Measurements from ENCODE around the gene POMP.
A peak's percentile ranks its signal among the peaks of the same experiment; 100 is the strongest.

POMP gene, protein sequence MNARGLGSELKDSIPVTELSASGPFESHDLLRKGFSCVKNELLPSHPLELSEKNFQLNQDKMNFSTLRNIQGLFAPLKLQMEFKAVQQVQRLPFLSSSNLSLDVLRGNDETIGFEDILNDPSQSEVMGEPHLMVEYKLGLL

DNA sequence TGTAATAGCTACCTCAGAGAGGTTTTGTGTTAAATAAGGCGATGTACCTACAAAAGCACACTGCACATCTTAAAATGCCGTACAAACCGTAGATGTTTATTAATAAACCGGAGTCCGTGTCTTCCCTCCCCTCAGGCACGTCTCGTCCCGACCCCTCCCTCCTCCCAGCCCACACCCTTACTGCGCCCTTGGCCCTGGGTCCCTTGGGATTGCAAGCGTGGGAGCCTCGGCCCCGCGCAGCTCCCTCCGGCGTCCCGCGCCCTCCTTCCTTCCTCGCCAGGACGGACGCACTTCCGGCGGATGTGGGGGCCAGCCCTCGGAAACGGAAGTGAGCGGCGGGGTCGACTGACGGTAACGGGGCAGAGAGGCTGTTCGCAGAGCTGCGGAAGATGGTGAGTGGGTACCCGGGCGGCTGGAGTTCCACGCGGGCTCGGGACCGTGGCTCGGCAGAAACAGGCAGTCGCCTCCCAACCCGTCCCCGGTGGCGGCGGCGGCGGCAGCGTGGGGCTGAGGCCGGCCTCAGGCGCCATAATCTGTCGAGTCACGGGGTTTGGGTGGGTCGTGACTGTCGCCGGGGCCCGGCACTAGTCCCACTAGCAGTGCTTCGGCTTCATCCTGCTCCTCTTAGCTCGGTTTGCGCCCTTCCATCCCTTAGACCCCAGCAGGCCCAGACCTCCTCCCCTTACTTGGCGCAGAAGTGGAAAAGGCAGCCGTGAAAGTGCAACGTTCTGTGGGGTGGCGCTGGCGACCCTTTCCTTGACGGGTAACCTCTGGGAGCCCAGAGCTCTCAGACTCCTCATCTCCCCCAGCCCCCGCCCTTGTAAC lies at the start of gene POMP:
TSS of gene POMP (plus strand) at position 335 of the 825 bp plus-strand sequence. CDS start at position 390, 55 bp downstream.
- Histone ChIP-seq H3K4me3 (ENCODE audit: low read length) (peak within 1 kb of the TSS; percentile 94), H3K79me2 (ENCODE audit: low read length) (peaks cover 87% of the 10 kb centered on the region), H2AFZ (ENCODE audit: low read depth, low read length) (peak within 1 kb of the TSS; percentile 68), H3K27me3 (ENCODE audit: low read depth, low read length) (no peaks in the 10 kb centered on the region), H4K20me1 (ENCODE audit: insufficient read depth, low read length) (peaks cover 34% of the 10 kb centered on the region), H3K27ac (ENCODE audit: low read length) (peak within 1 kb of the TSS; percentile 80), H3K4me2 (ENCODE audit: low read length) (peak within 1 kb of the TSS; percentile 92), H3K36me3 (replicated peaks; ENCODE audit: low read depth, low read length) (peaks cover 37% of the 10 kb centered on the region), H3K9me3 (ENCODE audit: insufficient read depth, low read length) (no peaks in the 10 kb centered on the region), H3K4me1 (ENCODE audit: low read length) (peaks cover 18% of the 10 kb centered on the region), H3K9ac (ENCODE audit: low read length) (peak within 1 kb of the TSS; percentile 99)
- no peak for TF ChIP-seq EZH2phosphoT487 (IDR thresholded peaks at IDR 0.05; ENCODE audit: low read depth)
- TF ChIP-seq, protein P1, sequence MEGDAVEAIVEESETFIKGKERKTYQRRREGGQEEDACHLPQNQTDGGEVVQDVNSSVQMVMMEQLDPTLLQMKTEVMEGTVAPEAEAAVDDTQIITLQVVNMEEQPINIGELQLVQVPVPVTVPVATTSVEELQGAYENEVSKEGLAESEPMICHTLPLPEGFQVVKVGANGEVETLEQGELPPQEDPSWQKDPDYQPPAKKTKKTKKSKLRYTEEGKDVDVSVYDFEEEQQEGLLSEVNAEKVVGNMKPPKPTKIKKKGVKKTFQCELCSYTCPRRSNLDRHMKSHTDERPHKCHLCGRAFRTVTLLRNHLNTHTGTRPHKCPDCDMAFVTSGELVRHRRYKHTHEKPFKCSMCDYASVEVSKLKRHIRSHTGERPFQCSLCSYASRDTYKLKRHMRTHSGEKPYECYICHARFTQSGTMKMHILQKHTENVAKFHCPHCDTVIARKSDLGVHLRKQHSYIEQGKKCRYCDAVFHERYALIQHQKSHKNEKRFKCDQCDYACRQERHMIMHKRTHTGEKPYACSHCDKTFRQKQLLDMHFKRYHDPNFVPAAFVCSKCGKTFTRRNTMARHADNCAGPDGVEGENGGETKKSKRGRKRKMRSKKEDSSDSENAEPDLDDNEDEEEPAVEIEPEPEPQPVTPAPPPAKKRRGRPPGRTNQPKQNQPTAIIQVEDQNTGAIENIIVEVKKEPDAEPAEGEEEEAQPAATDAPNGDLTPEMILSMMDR (IDR thresholded peaks at IDR 0.05; ENCODE audit: low read depth, low read length): peak; percentile 30

DNA sequence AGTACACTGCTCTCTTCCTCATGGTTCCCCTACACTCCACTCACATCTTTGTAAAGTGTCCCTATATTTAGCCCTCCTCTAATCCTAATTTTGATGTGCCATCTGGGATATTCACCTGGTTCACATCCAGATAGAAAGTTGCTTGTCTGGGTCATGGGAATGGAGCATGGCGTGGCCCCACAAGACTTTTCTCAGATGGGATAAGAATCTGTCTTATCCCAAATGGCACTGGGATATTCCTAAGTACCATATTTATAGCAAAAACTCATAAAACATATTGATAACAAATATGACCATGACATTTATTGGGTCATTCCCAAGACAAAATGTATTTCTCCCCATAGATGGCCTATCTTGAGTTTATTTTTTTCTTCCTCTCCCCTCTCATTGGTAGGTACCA lies 49.5 kb upstream of the POMP start:
- no peaks in the 10 kb centered on the region for H3K36me3 ChIP-seq (replicated peaks; ENCODE audit: low read depth, low read length)
- no peak overlapping the region for H3K4me3 ChIP-seq (ENCODE audit: low read length)
- no peaks in the 10 kb centered on the region for H3K27me3 ChIP-seq (ENCODE audit: low read depth, low read length)
- H2AFZ ChIP-seq (ENCODE audit: low read depth, low read length): no peak overlapping the region
- no peaks in the 10 kb centered on the region for H3K9me3 ChIP-seq (ENCODE audit: insufficient read depth, low read length)
- TF ChIP-seq EZH2phosphoT487 (IDR thresholded peaks at IDR 0.05; ENCODE audit: low read depth): no peak
- TF ChIP-seq, protein P1 (IDR thresholded peaks at IDR 0.05; ENCODE audit: low read depth, low read length): no peak
- peaks cover 16% of the 10 kb centered on the region for H3K4me1 ChIP-seq (ENCODE audit: low read length)
- H4K20me1 ChIP-seq (ENCODE audit: insufficient read depth, low read length): no peaks in the 10 kb centered on the region
- no peak overlapping the region for H3K9ac ChIP-seq (ENCODE audit: low read length)
- no peaks in the 10 kb centered on the region for H3K79me2 ChIP-seq (ENCODE audit: low read length)
- no peak overlapping the region for H3K4me2 ChIP-seq (ENCODE audit: low read length)
- H3K27ac ChIP-seq (ENCODE audit: low read length): no peak overlapping the region

DNA sequence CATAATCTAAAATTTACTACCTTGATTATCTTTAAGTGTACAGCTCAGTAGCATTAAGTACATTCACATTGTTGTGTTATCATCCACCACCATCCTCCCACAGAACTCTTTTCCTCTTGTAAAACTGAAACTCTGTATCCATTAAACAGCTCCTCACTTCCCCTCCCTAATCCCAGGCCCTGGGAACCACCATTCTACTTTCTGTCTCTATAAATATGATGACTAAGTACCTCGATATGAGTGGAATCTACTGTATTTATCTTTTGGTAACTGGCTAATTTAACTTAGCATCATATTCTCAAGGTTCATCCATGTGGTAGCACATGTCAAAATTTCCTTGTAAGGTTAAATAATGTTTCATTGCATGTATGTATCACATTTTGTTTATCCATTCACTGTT lies 49.0 kb upstream of the POMP start:
- Histone ChIP-seq H3K4me2 (ENCODE audit: low read length) (no peak overlapping the region), H3K27me3 (ENCODE audit: low read depth, low read length) (no peaks in the 10 kb centered on the region), H3K4me1 (ENCODE audit: low read length) (peaks cover 16% of the 10 kb centered on the region), H3K79me2 (ENCODE audit: low read length) (no peaks in the 10 kb centered on the region), H4K20me1 (ENCODE audit: insufficient read depth, low read length) (no peaks in the 10 kb centered on the region), H3K36me3 (replicated peaks; ENCODE audit: low read depth, low read length) (no peaks in the 10 kb centered on the region), H2AFZ (ENCODE audit: low read depth, low read length) (no peak overlapping the region), H3K9ac (ENCODE audit: low read length) (no peak overlapping the region), H3K4me3 (ENCODE audit: low read length) (no peak overlapping the region), H3K27ac (ENCODE audit: low read length) (no peak overlapping the region), H3K9me3 (ENCODE audit: insufficient read depth, low read length) (no peaks in the 10 kb centered on the region)
- TF ChIP-seq, protein P1 (IDR thresholded peaks at IDR 0.05; ENCODE audit: low read depth, low read length): no peak
- no peak for TF ChIP-seq EZH2phosphoT487 (IDR thresholded peaks at IDR 0.05; ENCODE audit: low read depth)

DNA sequence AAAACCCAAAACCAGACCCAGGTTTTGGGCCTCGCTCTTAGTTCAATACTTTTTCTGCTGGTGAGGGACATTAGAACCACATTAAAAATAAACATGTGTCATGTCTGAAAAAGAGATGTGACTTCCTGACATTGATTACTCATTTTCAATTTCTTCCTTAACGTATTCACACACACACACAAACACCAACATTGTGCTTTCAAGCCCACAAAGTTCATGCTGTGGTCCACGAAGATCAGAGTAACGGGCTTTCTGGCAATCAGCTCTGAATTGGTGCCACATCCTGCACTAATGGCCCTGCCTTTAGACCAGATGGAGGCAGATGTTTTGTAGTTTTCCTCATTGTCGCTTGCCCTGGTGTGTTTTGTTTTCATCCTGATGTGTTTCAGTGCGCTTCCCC lies 47.9 kb upstream of the POMP start:
- Histone ChIP-seq H3K36me3 (replicated peaks; ENCODE audit: low read depth, low read length) (no peaks in the 10 kb centered on the region), H3K4me2 (ENCODE audit: low read length) (no peak overlapping the region), H3K9ac (ENCODE audit: low read length) (no peak overlapping the region), H3K9me3 (ENCODE audit: insufficient read depth, low read length) (no peaks in the 10 kb centered on the region), H3K4me1 (ENCODE audit: low read length) (peaks cover 16% of the 10 kb centered on the region), H4K20me1 (ENCODE audit: insufficient read depth, low read length) (no peaks in the 10 kb centered on the region), H3K79me2 (ENCODE audit: low read length) (no peaks in the 10 kb centered on the region), H3K4me3 (ENCODE audit: low read length) (no peak overlapping the region), H3K27me3 (ENCODE audit: low read depth, low read length) (no peaks in the 10 kb centered on the region), H2AFZ (ENCODE audit: low read depth, low read length) (no peak overlapping the region), H3K27ac (ENCODE audit: low read length) (no peak overlapping the region)
- TF ChIP-seq EZH2phosphoT487 (IDR thresholded peaks at IDR 0.05; ENCODE audit: low read depth): no peak
- TF ChIP-seq, protein P1 (IDR thresholded peaks at IDR 0.05; ENCODE audit: low read depth, low read length): no peak

Data from OCI-LY3 (cell line).